HG03575 (cell line): ENCODE measurements around the gene SLCO3A1.
"Not testable (repeated sequence)": the region's sequence is repeated elsewhere in the genome, so short reads cannot be mapped to it uniquely, and the experiment has no call there.

Experiments
- ATAC-seq: cut with Tn5 transposase; IDR thresholded peaks from one replicate; pipeline ENCODE4 v1.9.1; 2021; ENCODE audit not compliant: unreplicated experiment, insufficient number of reproducible peaks, low FRiP score; ENCODE audit errors: extremely low read depth

SLCO3A1 gene

GRCh38 chr15:92035961-92036360, 182.5 kb downstream of the SLCO3A1 start:
- ATAC-seq, result no peak

DNA sequence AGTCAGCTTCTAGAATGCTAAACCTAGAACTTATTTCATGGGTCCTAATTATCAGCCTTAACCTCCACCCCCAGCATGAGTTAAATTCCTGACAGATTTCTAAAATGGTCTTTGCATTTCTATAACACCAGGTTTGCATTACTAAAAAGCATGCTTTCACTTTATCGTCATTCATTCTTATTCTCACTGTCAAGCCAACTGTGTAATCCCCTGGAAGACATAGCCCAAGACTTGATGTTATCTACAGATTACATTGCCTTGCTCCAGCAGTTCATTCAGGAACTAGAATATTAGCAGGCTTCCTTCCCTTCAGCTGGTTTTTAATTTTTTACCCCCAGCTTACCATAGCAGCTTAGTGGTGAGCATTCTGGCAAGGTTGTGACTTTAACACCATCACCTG, 184.0 kb downstream of the SLCO3A1 start:
- ATAC-seq, result no peak

DNA sequence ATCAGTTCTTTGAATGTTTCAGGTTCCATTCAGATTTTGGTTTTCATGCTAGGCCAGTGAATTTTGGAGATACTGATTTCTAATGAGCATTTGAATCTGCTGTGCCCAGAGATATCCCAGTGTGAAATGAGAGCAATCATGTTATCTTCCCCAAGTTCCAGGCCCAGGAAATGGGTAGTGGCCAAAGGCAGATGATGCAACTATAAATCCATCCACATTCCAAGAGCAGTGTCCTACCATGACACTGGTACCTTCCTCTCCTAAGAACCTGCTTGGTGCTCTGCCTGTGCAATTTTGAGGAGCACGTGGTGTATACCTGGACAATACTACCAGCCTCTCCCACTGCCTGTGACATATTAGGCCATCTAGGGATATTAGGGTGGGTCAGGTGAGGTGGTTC, 186.8 kb downstream of the SLCO3A1 start:
- no peak for ATAC-seq

GRCh38 chr15:92041371-92041770, 187.9 kb downstream of the SLCO3A1 start:
- ATAC-seq, result no peak

GRCh38 chr15:92043283-92043682, 189.8 kb downstream of the SLCO3A1 start:
- no peak for ATAC-seq

DNA sequence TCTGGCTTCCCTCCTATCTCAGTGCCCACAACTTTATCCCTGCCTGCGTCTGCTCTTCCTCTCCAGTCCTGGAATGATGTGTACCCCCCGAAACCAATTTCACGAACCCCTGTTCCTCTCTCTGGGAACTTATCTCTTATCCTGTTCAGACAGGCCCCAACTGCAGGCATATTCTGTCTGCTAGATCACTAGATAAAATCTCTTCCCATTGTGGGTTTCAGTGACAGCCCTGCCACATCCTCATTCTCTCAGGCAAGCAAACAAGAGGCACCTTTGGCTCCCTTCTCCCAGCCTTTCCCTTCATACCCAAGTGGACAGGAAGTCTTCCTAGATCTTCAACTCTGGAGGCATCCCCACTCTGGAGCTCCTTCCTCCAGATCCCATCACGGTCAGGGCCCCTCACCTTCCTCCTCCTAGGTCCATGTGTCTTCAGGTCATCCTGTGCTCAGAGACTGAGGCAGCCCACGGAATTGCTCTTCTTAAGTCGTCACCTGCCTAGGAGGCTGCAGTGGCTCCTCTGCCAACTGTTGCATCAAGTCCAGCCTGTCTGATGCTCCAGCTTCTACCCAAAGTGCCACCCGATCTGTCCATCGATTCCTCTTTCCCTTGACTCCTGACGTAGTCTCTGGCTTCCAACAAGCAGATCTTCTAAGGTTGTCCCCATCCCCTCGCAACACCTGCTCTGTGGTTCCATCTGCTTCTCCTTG, 190.8 kb downstream of the SLCO3A1 start:
- ATAC-seq, result no peak

- no peak for ATAC-seq
Observed at GRCh38 chr15:92047900-92048299, 194.4 kb downstream of the SLCO3A1 start.

GRCh38 chr15:92048739-92049138, 195.2 kb downstream of the SLCO3A1 start:
- ATAC-seq, result no peak

GRCh38 chr15:92049290-92049989, 195.9 kb downstream of the SLCO3A1 start:
- ATAC-seq, result no peak

DNA sequence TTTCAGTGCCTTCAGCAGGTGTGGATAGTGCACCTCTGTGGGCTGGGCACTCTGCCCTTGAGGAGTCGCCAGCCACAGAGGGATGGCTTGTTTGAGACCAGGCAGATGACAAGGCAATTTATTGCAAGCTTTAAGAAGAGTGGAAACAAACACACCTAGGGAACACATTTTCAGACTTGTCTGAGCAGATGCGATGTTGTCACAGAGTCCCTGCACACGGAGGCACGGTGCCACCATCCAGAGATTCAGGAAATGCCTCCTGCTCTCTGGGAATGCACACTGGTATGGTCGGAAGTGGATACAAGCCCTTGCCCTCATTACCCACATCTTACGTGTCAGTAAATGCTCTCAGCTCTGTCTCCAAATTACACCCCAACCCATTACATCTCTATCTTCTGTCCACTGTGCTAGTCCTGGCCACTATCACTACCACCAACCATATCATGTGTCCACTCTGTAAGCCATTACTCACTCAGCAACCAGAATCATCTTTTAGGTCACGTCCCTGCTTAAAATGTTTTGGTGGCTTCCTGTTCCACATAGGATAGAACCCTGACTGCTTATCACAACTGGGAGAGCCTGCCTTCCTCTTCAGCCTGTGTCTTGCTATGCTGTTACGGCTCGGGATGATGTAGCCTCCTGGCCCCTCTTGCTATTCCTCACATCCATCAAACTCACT, 196.9 kb downstream of the SLCO3A1 start:
- ATAC-seq, result no peak

GRCh38 chr15:92051716-92052115, 198.2 kb downstream of the SLCO3A1 start:
- no peak for ATAC-seq

DNA sequence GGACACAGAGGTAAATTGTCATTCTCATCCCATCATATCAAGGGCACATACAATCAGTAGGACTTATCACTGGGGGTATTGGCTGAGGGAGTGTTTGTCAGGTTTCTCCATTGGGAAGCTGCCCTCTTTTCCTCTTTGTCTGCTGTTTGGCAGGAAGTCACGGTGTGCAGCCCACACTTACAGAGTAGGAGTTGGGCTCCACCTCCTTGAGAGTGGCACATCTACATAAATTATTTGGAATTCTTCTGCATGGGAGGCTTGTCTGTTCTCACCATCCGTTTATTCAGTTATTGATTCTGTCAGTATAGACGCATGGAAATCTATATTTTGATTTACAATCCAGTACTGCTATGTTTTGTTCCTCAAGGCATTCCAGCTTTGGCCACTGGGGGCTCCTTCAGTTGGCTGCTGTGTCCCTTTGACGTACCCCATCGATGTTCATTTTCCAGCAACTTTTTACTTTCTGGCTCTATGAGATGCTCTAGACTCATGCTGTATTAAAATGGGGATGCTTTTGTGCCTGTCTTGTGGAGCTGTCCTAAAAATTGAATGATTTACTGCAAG, 200.3 kb downstream of the SLCO3A1 start:
- no peak for ATAC-seq

DNA sequence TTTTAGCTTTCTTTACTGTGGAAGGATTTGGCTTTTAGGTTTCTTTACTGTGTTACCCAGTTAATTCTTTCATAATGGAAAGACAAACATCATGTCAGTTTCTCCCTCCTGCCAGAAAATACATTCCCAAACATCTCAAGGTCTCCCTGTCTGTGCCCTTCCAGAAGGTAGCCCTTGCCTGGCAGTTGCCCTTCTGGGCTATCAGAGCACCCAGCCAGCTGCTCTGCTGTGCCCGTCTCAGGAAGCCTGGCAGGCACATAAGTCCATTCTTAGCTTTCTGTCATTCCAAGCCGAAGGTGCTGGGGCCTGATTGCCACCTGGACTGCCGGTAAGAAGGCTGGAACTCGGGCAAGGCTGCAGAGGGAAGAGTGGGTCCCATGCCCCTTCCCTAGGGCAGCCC, 203.4 kb downstream of the SLCO3A1 start:
- ATAC-seq, result no peak

- ATAC-seq, result no peak
Observed at GRCh38 chr15:92059036-92059970, 205.8 kb downstream of the SLCO3A1 start.

GRCh38 chr15:92059971-92060311, 206.4 kb downstream of the SLCO3A1 start:
- ATAC-seq, result not testable (repeated sequence)

DNA sequence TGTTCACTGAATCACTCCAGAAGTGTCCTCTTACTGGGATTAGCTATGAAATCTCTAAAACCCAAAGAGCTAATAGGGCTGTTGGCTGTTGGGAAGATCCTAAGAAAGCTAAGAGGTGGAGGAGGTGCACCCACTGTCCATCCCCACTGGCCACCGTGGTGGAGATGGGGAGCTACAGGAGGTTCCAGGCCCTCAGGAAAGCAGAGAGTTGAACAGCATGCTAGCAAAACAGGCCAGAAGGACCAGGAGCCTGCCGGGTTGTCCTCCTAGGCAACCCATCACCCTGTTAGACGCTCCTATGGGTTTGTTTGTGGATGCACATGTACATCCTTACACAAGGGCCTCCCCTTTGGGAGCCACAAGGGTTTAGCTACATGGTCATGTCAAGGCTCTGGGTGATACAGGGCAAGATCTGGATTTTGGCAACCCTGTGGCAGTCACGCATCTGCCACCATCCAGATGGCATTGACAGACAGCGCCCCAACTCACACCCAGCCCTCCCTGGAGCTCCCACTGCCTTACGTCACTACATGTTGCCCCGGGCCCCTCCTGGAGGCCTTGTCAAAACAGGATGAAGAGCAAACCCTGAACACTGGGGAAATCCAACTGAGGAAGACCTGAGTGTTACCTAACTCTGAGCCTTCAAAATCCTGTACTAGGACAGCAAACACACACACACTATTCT, 208.1 kb downstream of the SLCO3A1 start:
- ATAC-seq, result no peak

DNA sequence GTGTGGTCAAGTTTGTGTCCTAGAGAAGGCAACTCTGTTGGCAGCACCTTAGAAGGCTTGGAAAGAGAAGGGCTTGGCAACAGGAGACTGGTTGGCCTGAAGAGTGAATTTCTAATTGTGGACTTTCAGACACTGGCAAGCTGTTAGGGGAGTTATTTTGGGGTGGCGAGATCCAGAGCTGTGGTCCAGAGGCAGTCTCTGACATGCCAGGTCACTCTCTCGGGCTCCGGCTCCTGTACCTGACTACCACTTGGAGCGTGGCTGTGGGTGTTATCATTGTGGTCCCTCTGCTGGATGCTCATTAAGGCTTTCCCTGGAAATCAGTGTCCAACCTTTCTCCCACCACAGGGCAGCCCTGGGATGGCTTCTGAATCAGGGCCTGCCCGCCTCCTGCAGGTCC, 209.0 kb downstream of the SLCO3A1 start:
- no peak for ATAC-seq

DNA sequence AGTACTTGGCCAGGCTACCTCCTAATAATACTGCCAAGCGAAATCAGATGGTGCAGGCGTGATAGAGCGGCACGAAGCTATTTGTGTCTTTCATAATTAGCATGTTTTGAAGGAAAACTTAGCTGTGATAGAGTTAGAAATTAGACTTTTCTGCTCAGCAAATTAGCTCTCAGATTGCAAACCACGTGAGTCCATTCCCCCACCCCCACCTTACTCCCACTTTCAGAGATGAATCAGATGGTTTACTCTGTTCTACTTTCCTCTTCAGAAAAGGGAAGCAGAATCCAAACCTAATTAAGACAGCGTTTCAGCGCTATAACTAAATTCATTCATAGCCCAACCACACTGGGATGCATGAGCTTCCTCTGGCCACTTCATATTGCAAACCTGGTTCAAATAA, 214.6 kb downstream of the SLCO3A1 start:
- no peak for ATAC-seq
